Upper lobe of left lung (tissue), 4 donors: ENCODE results near the gene MYEOV.

ENCODE experiments used
- EP300 ChIP-seq, 4 donors: sonication (generic); formaldehyde crosslinking; IDR thresholded peaks; one replicate each; pipeline ENCODE4 v1.5.1; 2017; ENCODE audit warnings: antibody characterized with exemption in 4 of 4, control low read depth in 2 of 4
- POLR2A ChIP-seq, 4 donors: fragments of 450-650 bp; IDR thresholded peaks; one replicate each; pipeline ENCODE4 v1.5.1; 2016 to 2017; ENCODE audit warnings: antibody characterized with exemption in 4 of 4, mild to moderate bottlenecking in 2 of 4
- POLR2AphosphoS5 ChIP-seq, 2 donors: sonication (generic); formaldehyde crosslinking; IDR thresholded peaks; one replicate each; pipeline ENCODE4 v1.5.1; 2017; ENCODE audit warnings: antibody characterized with exemption in 2 of 2
- TF ChIP-seq, protein P1 (sequence below), 6 experiments: fragments of 450-650 bp in 4 of 6; fragments of 200-600 bp in 2 of 6; sonication (generic) in 2 of 6; IDR thresholded peaks; one replicate each; pipeline ENCODE4 v1.5.1; 2016 to 2019; ENCODE audit warnings: antibody characterized with exemption in 6 of 6

DNA sequence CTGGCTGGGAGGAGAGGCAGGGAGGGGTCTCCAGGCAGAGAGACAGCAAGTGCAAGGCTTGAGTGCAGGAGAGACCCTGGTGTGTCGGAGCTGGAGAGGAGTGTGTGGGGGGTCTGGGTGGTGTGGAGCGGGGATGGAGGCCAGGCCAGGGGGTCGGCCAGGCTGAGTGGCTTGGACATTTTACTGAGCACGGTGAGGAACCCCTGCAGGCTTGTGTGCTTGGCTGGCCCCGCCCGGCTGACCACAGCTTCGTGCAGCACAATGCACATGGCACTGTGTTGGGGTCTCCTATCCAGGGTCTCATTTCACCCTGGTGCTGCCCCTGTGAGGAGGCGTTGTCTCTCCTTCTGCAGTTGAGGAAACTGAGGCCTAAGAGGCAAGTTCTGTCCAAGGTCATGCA, 5.6 kb downstream of the MYEOV start:
- TF ChIP-seq, protein P1, sequence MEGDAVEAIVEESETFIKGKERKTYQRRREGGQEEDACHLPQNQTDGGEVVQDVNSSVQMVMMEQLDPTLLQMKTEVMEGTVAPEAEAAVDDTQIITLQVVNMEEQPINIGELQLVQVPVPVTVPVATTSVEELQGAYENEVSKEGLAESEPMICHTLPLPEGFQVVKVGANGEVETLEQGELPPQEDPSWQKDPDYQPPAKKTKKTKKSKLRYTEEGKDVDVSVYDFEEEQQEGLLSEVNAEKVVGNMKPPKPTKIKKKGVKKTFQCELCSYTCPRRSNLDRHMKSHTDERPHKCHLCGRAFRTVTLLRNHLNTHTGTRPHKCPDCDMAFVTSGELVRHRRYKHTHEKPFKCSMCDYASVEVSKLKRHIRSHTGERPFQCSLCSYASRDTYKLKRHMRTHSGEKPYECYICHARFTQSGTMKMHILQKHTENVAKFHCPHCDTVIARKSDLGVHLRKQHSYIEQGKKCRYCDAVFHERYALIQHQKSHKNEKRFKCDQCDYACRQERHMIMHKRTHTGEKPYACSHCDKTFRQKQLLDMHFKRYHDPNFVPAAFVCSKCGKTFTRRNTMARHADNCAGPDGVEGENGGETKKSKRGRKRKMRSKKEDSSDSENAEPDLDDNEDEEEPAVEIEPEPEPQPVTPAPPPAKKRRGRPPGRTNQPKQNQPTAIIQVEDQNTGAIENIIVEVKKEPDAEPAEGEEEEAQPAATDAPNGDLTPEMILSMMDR (IDR thresholded peaks at IDR 0.05), result no peak
- TF ChIP-seq POLR2AphosphoS5 (IDR thresholded peaks at IDR 0.05), result no peak
- no peak for TF ChIP-seq EP300 (IDR thresholded peaks at IDR 0.05)
- TF ChIP-seq POLR2A (IDR thresholded peaks at IDR 0.05), result no peak
